Measurements from ENCODE around the gene C1QTNF9. TPM values are rescaled to one million over a fixed set of nuclear protein-coding genes. Genes with fewer than 3 reads are reported as not detected.
A peak's percentile ranks its signal among the peaks of the same experiment; 100 is the strongest.
"Not testable (repeated sequence)": the region's sequence is repeated elsewhere in the genome, so short reads cannot be mapped to it uniquely, and the experiment has no call there.

Gene C1QTNF9
- total and polyA plus RNA-seq, 5 donors: 0.12 to 1.8 (median 0.79) TPM

DNA sequence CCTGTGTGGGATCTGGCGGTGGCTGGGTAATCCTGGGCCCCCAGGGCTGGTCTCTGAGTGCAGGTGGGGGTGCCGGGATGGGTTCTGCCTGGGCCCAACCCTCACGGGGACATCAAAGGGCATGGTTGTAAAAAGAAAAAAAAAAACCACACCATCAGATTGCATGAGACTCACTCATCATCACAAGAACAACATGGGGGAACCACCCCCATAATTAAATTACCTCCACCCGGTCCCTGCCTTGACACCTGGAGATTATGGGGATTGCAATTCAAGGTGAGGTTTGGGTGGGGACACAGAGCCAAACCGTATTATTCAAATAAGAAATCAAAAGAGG, 14.3 kb downstream of the C1QTNF9 start:
- H3K4me3 ChIP-seq (ENCODE audit: low read length): no peak overlapping the region
- DNase-seq (no peak), ATAC-seq (no peak)
- no peaks in the 10 kb centered on the region for H3K27me3 ChIP-seq (ENCODE audit: control insufficient read depth, insufficient read depth)
- no peak overlapping the region for H3K27ac ChIP-seq (ENCODE audit: low read length)
- no peaks in the 10 kb centered on the region for H3K9me3 ChIP-seq (ENCODE audit: control insufficient read depth, low read length)
- H3K4me1 ChIP-seq (ENCODE audit: control insufficient read depth, insufficient read depth, low read length): no peaks in the 10 kb centered on the region
- intact Hi-C loops (cut with DNase I): no loop called here
- 78% methylated on average over 5 of the region's 5 CpGs for WGBS

DNA sequence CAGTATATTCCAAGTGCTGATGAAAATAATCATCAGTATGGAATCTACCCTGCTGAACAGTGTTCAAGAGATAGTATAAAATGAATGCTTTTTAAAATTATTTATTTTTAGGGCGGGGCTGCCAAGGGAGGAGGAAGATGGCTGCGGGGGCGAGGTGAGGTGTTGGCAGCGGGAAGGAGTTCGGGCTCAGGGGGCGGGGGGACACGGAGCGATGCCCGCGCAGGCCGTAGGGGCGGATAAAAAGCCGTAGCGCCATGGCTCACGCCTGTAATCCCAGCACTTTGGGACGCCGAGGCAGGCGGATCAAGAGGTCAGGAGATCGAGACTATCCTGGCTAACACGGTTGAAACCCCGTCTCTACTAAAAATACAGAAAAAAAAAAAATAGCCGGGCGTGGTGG, 18.2 kb downstream of the C1QTNF9 start:
- H3K27ac ChIP-seq (ENCODE audit: low read length); H3K4me1 ChIP-seq (ENCODE audit: control insufficient read depth, insufficient read depth, low read length); intact Hi-C loops (cut with DNase I); ATAC-seq; H3K27me3 ChIP-seq (ENCODE audit: control insufficient read depth, insufficient read depth); H3K4me3 ChIP-seq (ENCODE audit: low read length); DNase-seq; H3K9me3 ChIP-seq (ENCODE audit: control insufficient read depth, low read length): not testable (repeated sequence)
- 76% methylated on average over 23 of the region's 23 CpGs for WGBS

DNA sequence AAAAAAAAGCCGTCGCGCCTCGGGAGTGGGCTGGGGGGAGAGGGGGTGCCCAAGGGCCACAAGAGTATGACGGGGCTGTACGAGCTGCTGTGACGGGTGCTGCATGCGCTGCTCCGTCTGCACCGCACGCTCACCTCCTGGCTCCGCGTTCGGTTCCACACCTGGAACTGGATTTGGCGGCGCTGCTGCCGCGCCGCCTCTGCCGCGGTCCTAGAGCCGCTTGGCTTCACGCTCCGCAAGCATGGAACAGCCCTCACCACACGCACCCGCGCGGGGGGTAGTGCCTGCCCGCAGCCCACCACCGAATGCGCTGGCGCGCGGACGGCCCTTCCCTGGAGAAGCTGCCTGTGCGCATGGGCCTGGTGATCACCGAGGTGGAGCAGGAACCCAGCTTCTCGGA, 18.8 kb downstream of the C1QTNF9 start:
- intact Hi-C loops (cut with DNase I): no loop called here
- Histone ChIP-seq H3K4me1 (ENCODE audit: control insufficient read depth, insufficient read depth, low read length) (no peaks in the 10 kb centered on the region), H3K27me3 (ENCODE audit: control insufficient read depth, insufficient read depth) (no peaks in the 10 kb centered on the region), H3K4me3 (ENCODE audit: low read length) (no peak overlapping the region), H3K9me3 (ENCODE audit: control insufficient read depth, low read length) (no peaks in the 10 kb centered on the region), H3K27ac (ENCODE audit: low read length) (no peak overlapping the region)
- peak in 1 of 2 donors; percentile 16 for ATAC-seq
- no peak for DNase-seq
- 12% methylated on average over 34 of the region's 38 CpGs for WGBS

DNA sequence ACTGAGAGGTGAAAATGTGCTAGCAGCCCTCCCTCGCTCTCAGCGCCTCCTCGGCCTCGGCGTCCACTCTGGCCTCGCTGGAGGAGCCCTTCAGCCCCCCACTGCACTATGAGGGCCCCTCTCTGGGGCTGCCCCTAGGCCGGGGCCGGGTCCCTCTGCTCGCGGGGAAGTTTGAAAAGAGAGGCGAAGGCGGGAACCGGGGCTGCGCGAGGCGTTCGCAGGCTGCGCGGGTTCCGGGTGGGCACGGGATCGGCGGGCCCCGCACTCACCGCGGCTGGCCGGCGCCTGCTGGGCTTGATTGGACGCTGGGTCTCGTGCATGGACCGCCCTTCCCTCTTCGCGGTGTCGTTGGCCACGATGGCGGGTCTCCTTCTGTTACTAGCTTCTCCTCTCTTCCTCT, 29.3 kb downstream of the C1QTNF9 start:
- no peak for ATAC-seq
- Histone ChIP-seq H3K9me3 (ENCODE audit: control insufficient read depth, low read length) (no peaks in the 10 kb centered on the region), H3K27ac (ENCODE audit: low read length) (no peak overlapping the region), H3K27me3 (ENCODE audit: control insufficient read depth, insufficient read depth) (no peaks in the 10 kb centered on the region), H3K4me1 (ENCODE audit: control insufficient read depth, insufficient read depth, low read length) (no peaks in the 10 kb centered on the region), H3K4me3 (ENCODE audit: low read length) (no peak overlapping the region)
- intact Hi-C loops (cut with DNase I): no loop called here
- 93% methylated on average over 36 of the region's 36 CpGs for WGBS
- peak in 1 of 3 donors; percentile 36 for DNase-seq

DNA sequence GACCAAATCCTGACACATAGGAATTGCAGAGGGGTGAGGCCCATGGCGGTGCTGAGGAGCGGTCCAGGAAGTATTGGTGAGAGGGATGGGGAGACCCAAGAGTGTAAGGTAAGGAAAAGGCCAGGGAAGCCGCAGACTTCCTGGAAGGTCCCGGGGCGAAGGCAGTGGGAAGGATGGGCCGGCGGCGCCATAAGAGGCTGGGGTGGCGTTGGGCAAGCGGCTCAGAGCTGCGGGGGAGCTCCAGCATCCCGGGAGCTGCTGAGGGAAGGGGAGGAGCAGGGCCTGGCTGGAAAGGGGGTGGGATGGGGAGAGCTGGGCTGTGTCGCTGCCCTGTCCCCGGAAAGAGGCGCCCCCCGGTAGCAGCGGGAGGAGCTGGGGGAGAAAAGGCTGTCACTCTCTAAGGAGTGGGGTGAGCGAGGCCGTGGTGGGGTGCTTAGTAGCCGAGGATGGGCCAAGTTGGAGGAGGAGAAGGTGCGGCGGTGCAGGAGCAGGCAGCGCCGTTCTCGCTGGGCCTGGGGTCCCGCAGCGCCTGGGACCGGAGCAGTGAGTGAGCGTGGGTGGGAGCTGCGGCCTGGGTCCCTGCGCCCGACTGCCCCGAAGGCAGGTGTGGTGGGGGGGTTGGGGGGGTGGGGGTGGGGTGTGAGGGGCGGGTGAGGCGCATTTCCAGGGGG, 30.7 kb downstream of the C1QTNF9 start:
- intact Hi-C loops (cut with DNase I): no loop called here
- Histone ChIP-seq H3K27me3 (ENCODE audit: control insufficient read depth, insufficient read depth) (no peaks in the 10 kb centered on the region), H3K9me3 (ENCODE audit: control insufficient read depth, low read length) (no peaks in the 10 kb centered on the region), H3K27ac (ENCODE audit: low read length) (no peak overlapping the region), H3K4me3 (ENCODE audit: low read length) (no peak overlapping the region), H3K4me1 (ENCODE audit: control insufficient read depth, insufficient read depth, low read length) (no peaks in the 10 kb centered on the region)
- DNase-seq (peak in 1 of 3 donors; percentile 41), ATAC-seq (no peak)
- WGBS: 69% methylated on average over 35 of the region's 35 CpGs

DNA sequence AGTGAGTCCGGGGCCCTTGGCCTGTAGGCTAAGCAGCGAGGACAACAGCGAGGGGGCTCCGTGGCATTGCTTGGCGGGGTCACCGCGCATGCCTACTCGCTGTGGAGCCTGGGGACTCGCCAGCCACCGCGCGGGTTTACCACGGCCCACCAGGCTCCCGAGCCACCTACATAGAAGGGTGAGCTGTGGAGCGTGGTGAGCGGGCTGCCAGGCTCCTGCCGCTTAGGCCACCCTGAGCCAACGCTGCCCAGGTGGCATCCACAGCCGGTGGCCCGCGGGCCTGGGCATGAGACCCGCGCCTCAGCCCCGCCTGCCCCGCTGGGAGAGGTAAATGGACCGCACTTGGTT, 31.2 kb downstream of the C1QTNF9 start:
- intact Hi-C loops (cut with DNase I): no loop called here
- 81% methylated on average over 26 of the region's 26 CpGs for WGBS
- Histone ChIP-seq H3K9me3 (ENCODE audit: control insufficient read depth, low read length) (no peaks in the 10 kb centered on the region), H3K27ac (ENCODE audit: low read length) (no peak overlapping the region), H3K4me3 (ENCODE audit: low read length) (no peak overlapping the region), H3K4me1 (ENCODE audit: control insufficient read depth, insufficient read depth, low read length) (no peaks in the 10 kb centered on the region), H3K27me3 (ENCODE audit: control insufficient read depth, insufficient read depth) (no peaks in the 10 kb centered on the region)
- peak in 1 of 3 donors; percentile 44 for DNase-seq
- ATAC-seq: no peak

DNA sequence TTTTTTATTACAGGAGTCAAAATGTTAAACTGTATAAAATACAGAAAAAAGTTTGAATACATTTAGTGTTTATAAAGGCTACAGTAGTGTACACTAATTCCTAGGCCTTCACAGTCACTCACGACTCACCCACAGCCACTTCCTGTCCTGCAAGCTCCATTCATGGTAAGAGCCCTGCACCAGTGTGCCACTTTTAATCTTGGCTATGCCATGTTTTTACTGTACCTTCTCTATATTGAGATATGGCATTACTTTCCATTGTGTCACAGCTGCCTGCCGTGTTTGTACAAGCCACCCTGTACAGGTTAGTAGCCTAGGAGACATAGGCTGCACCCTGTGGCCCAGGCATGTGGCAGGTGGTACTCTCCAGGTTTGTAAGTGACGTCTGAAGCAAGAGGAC, 32.1 kb downstream of the C1QTNF9 start:
- H3K4me3 ChIP-seq (ENCODE audit: low read length): no peak overlapping the region
- no peaks in the 10 kb centered on the region for H3K27me3 ChIP-seq (ENCODE audit: control insufficient read depth, insufficient read depth)
- DNase-seq: no peak
- intact Hi-C loops (cut with DNase I): no loop called here
- H3K27ac ChIP-seq (ENCODE audit: low read length): no peak overlapping the region
- H3K4me1 ChIP-seq (ENCODE audit: control insufficient read depth, insufficient read depth, low read length): no peaks in the 10 kb centered on the region
- WGBS: 73% methylated on average over 3 of the region's 3 CpGs
- no peaks in the 10 kb centered on the region for H3K9me3 ChIP-seq (ENCODE audit: control insufficient read depth, low read length)
- ATAC-seq: no peak

DNA sequence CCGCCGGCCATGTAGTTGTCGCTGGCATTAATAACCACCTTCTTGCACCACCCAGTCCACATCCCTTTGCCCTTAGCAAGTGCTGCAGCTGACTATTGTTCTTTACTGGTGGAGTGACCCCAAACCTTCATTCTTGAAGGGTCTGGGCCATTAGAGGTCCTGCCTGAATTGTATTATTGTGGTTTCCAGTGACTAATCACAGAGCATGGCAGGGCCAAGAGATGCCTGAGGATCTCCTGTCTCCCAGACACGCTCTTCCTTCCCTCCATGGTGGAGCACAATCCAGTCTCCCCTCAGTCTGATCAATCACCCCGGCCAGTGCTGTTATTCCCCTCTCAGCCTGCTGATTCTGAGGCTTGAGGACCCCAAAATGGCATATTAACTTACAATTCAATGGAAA, 39.0 kb downstream of the C1QTNF9 start:
- no peak overlapping the region for H3K4me3 ChIP-seq (ENCODE audit: low read length)
- no peak overlapping the region for H3K27ac ChIP-seq (ENCODE audit: low read length)
- no peaks in the 10 kb centered on the region for H3K27me3 ChIP-seq (ENCODE audit: control insufficient read depth, insufficient read depth)
- no peaks in the 10 kb centered on the region for H3K9me3 ChIP-seq (ENCODE audit: control insufficient read depth, low read length)
- ATAC-seq (no peak), DNase-seq (no peak)
- 85% methylated on average over 5 of the region's 5 CpGs for WGBS
- H3K4me1 ChIP-seq (ENCODE audit: control insufficient read depth, insufficient read depth, low read length): no peaks in the 10 kb centered on the region
- intact Hi-C loops (cut with DNase I): no loop called here

DNA sequence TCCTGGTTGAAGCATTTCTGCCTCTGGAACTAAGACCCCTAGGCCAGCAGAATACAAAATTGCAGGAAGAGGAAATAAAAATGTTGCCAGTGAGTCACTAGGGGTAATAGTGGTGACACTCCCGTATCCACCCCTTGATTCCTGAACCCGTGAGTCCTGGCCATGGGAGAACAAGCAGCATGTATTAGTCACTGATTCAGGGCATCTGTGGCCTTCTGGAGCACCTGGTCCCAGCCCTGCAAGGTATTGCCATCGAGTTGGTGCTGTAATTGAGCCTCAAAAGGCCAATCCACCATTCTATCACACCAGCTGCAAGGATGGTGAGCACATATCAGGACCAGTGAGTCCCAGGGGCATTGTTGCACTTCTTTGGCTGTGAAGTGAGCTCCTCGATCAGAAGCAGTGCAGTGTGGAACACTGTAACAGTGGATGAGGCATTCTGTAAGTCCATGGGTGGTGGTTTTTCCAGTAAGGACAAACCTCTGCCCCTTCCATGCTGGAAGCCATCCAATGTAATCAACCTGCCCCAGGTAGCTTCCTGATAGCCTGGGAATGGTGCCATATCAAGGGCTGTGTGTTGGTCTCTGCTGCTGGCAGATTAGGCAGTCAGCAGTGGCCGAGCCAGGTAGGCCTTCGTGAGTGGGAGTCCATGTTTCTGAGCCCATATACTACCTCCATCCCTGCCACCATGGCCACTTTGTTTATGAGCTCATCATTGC, 39.6 kb downstream of the C1QTNF9 start:
- ATAC-seq: no peak
- Histone ChIP-seq H3K27me3 (ENCODE audit: control insufficient read depth, insufficient read depth) (no peaks in the 10 kb centered on the region), H3K4me1 (ENCODE audit: control insufficient read depth, insufficient read depth, low read length) (no peaks in the 10 kb centered on the region), H3K27ac (ENCODE audit: low read length) (no peak overlapping the region), H3K4me3 (ENCODE audit: low read length) (no peak overlapping the region), H3K9me3 (ENCODE audit: control insufficient read depth, low read length) (no peaks in the 10 kb centered on the region)
- 74% methylated on average over 6 of the region's 6 CpGs for WGBS
- no peak for DNase-seq
- intact Hi-C loops (cut with DNase I): no loop called here

DNA sequence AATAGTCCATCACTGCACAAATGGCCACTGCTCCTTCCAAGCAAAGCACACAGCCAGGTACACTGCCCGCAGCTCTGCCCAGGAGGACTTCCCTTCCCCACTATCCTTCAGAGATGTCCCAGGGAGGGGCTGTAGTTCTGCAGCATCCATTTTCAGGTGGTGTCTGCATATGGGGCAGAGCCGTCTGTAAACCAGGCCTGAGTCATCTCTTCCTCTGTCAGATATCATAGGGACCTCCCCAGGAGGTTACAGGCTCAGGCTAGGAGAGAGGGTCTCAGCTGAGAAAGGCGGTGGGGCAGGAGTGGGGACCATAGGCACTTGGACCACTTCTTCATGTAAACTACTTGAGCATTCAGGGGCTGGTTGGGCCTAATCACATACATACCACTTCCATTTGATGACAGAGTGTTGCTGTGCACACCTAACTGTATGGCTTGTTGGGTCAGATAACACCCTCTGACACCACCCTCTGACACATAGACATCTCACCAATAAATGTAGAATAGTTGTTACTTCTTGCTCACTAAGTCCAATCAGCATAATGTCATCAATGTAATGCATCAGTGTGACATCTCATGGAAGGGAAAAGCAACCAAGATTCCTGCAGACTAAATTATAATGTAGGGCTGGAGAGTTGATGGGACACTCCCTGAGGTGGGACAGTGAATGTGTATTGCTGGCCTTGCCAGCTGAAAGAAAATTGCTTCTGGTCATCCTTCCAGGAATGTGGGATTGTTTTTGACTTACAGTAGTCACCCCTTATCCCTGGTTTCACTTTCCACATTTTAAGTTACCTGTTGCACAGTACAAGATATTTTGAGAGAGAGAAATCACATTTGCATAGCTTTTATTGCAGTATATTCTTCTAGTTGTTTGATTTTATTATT, 40.6 kb downstream of the C1QTNF9 start:
- WGBS: 90% methylated on average over 3 of the region's 3 CpGs
- ATAC-seq: peak in 1 of 2 donors; percentile 29

DNA sequence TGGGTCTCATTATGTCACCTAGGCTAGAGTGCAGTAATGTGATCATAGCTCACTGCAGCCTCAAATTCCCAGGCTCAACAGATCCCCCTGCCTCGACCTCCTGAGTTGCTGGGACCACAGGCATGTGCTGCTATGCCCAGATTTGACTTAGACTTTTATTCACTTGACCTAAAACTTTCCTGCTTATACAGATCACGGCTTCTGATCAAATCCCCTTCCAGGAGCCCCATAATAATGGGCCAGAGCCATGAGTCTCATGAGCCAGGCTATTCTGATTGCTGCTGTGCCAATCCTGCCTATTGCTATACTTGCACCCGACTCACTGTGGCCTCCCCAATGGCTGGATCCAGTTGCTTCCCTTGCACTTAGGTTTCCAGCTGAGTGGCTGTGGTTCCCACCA, 42.0 kb downstream of the C1QTNF9 start:
- H3K4me3 ChIP-seq (ENCODE audit: low read length): no peak overlapping the region
- H3K9me3 ChIP-seq (ENCODE audit: control insufficient read depth, low read length): no peaks in the 10 kb centered on the region
- WGBS: 78% methylated on average over 3 of the region's 3 CpGs
- ATAC-seq: no peak
- intact Hi-C loops (cut with DNase I): no loop called here
- no peak for DNase-seq
- H3K27me3 ChIP-seq (ENCODE audit: control insufficient read depth, insufficient read depth): no peaks in the 10 kb centered on the region
- no peaks in the 10 kb centered on the region for H3K4me1 ChIP-seq (ENCODE audit: control insufficient read depth, insufficient read depth, low read length)
- no peak overlapping the region for H3K27ac ChIP-seq (ENCODE audit: low read length)

More for the DNA sequence above, 40.6 kb downstream of the C1QTNF9 start:
- H3K27ac ChIP-seq (ENCODE audit: low read length); DNase-seq; intact Hi-C loops (cut with DNase I); H3K4me3 ChIP-seq (ENCODE audit: low read length); H3K4me1 ChIP-seq (ENCODE audit: control insufficient read depth, insufficient read depth, low read length); H3K27me3 ChIP-seq (ENCODE audit: control insufficient read depth, insufficient read depth); H3K9me3 ChIP-seq (ENCODE audit: control insufficient read depth, low read length): not testable (repeated sequence)

All from right cardiac atrium (tissue), 5 donors.